Measurements from ENCODE around the gene DYRK1B.

DNA sequence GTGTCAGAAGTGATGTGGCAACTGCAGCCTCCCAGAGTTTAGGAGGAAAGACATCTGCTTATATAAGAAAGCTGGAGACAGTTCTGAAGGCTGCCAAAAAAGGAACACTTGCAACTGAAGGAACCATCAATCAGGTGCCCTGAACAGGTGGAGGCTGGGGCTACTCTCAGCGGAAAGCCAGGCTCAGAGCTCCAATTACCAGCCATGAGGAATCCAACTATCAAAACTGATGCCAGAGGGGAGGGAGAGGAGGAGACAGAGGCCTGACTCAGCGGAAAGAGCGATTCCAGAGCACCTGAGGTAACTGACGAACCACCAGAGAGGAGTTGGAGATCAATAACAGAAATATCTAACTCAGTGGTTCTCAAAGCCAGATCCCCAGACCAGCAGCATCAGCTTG, 31.0 kb downstream of the DYRK1B start:
- TF ChIP-seq, protein P1, sequence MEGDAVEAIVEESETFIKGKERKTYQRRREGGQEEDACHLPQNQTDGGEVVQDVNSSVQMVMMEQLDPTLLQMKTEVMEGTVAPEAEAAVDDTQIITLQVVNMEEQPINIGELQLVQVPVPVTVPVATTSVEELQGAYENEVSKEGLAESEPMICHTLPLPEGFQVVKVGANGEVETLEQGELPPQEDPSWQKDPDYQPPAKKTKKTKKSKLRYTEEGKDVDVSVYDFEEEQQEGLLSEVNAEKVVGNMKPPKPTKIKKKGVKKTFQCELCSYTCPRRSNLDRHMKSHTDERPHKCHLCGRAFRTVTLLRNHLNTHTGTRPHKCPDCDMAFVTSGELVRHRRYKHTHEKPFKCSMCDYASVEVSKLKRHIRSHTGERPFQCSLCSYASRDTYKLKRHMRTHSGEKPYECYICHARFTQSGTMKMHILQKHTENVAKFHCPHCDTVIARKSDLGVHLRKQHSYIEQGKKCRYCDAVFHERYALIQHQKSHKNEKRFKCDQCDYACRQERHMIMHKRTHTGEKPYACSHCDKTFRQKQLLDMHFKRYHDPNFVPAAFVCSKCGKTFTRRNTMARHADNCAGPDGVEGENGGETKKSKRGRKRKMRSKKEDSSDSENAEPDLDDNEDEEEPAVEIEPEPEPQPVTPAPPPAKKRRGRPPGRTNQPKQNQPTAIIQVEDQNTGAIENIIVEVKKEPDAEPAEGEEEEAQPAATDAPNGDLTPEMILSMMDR (optimal IDR thresholded peaks at IDR 0.05 in 1 of 3, IDR thresholded peaks at IDR 0.05 in 1 of 3, conservative IDR thresholded peaks at IDR 0.05 in 1 of 3; ENCODE audit: extremely low read depth in 1 of 3, insufficient read depth in 2 of 3, low read length in 3 of 3) = no peak
- no peak for TF ChIP-seq EZH2 (IDR thresholded peaks at IDR 0.05; ENCODE audit: low read length)

Data from keratinocyte (primary cell).